SU-DHL-6 (cell line): ENCODE data around the gene WNT10A.

ENCODE experiments used
- H2AFZ ChIP-seq: fragments of 200-600 bp; sonication (generic); 2 replicates; pipeline ENCODE4 v1.6.1; 2014; ENCODE audit warnings: low read depth, mild to moderate bottlenecking, moderate library complexity, mixed read lengths, antibody characterized with exemption, low read length; ENCODE audit not compliant: severe bottlenecking
- H3F3A ChIP-seq: fragments of 200-600 bp; shearing (Covaris generic); 2 replicates; pipeline ENCODE4 v1.6.0; 2016; ENCODE audit warnings: antibody characterized with exemption, mild to moderate bottlenecking; ENCODE audit not compliant: insufficient read depth
- H3K27ac ChIP-seq: fragments of 200-600 bp; sonication (generic); 2 replicates; pipeline ENCODE4 v1.5.1; 2016; ENCODE audit warnings: low read depth, mild to moderate bottlenecking, low read length, moderate library complexity, mixed read lengths
- H3K27me3 ChIP-seq: fragments of 200-600 bp; sonication (generic), shearing (Covaris generic); 2 replicates; pipeline ENCODE4 v1.6.0; 2014; ENCODE audit warnings: mild to moderate bottlenecking, low read length
- H3K36me3 ChIP-seq: fragments of 200-600 bp; sonication (generic); 2 replicates; pipeline ENCODE4 v1.6.1; 2014; ENCODE audit warnings: mild to moderate bottlenecking, low read length, mixed read lengths
- H3K4me2 ChIP-seq: fragments of 300-600, 200-600 bp; shearing (Covaris generic), sonication (generic); 2 replicates; pipeline ENCODE4 v1.6.0; 2014; ENCODE audit warnings: low read length, low read depth, mild to moderate bottlenecking; ENCODE audit not compliant: poor library complexity, severe bottlenecking
- H3K4me3 ChIP-seq: fragments of 200-600 bp; sonication (generic); 2 replicates; pipeline ENCODE4 v1.5.1; 2014; ENCODE audit warnings: antibody characterized with exemption, low read length, mild to moderate bottlenecking, mixed read lengths; ENCODE audit not compliant: insufficient read depth, poor library complexity, severe bottlenecking
- H3K79me2 ChIP-seq: fragments of 200-600 bp; sonication (generic); 2 replicates; pipeline ENCODE4 v1.6.1; 2014; ENCODE audit warnings: mild to moderate bottlenecking, low read length, moderate library complexity; ENCODE audit not compliant: insufficient read depth
- H3K9ac ChIP-seq: fragments of 200-600 bp; sonication (generic); 2 replicates; pipeline ENCODE4 v1.7.0; 2014; ENCODE audit warnings: mild to moderate bottlenecking, low read length
- H3K9me2 ChIP-seq: fragments of 200-600 bp; sonication (generic); replicated peaks from 2 replicates; pipeline ENCODE4 v1.6.1; 2014; ENCODE audit warnings: low read length; ENCODE audit not compliant: insufficient read depth
- H3K9me3 ChIP-seq: fragments of 200-600 bp; sonication (generic); 2 replicates; pipeline ENCODE4 v1.6.1; 2014; ENCODE audit warnings: low read length, mixed read lengths; ENCODE audit not compliant: insufficient read depth
- H4K20me1 ChIP-seq: fragments of 200-600 bp; sonication (generic); 2 replicates; pipeline ENCODE4 v1.6.1; 2014; ENCODE audit warnings: low read depth, mild to moderate bottlenecking, antibody characterized with exemption, low read length, moderate library complexity, mixed read lengths
- EZH2phosphoT487 ChIP-seq: fragments of 200-600 bp; sonication (generic), shearing (Covaris generic); conservative IDR thresholded peaks from 2 replicates; pipeline ENCODE4 v1.6.1; 2018; ENCODE audit warnings: mild to moderate bottlenecking, antibody characterized with exemption, low read length, moderate library complexity, mixed read lengths
- TF ChIP-seq, protein P1 (sequence below): fragments of 200-600 bp; sonication (generic); IDR thresholded peaks from one replicate; pipeline ENCODE4 v1.5.1; 2017; ENCODE audit warnings: antibody characterized with exemption, mild to moderate bottlenecking, low read length, moderate library complexity; ENCODE audit not compliant: insufficient read depth, poor library complexity, severe bottlenecking

WNT10A gene

DNA sequence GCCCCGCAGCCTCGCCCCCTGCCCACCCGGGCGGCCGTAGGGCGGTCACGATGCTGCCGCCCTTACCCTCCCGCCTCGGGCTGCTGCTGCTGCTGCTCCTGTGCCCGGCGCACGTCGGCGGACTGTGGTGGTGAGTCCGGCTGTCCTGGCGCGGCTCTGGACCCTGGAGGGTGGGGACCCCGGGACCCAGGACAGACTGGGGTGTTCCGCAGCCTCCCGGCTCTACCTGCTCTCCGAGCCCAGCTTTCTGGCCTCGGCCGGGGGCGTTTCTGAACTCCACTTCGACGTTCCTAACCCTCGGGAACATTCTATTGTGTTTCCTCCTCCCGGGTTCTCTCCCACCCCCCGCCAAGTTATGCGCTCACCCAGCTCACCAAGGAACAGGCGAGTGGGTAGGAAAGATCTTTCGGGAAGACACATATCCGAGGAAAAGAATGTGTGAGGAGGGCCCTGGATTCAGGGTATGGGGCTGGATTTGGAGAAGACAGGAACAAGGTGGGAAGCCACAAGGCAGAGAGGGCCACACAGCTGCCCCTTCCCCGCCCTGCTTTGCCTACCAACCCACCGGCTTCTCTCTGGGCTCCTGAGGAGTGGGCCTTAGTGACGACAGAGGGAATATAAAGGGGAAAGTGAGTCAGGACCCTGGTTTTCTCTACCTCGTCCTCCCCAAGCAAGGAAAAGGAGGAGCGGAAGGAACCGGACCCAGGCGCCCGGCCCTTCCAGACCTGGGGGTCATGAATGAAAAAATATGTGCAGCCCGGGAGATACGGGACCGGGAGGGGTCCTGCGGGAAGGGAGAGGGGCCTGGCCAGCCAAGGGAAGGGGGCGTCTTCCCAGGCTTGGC is 20.4 kb upstream of the WNT10A start:
- Histone ChIP-seq H3F3A (no peaks in the 10 kb centered on the region), H3K4me3 (no peak overlapping the region), H3K36me3 (no peaks in the 10 kb centered on the region), H2AFZ (no peak overlapping the region), H3K79me2 (no peaks in the 10 kb centered on the region), H3K9me2 (no peaks in the 10 kb centered on the region), H3K9ac (no peak overlapping the region), H3K27ac (no peak overlapping the region), H3K9me3 (no peaks in the 10 kb centered on the region), H4K20me1 (no peaks in the 10 kb centered on the region), H3K4me2 (no peak overlapping the region), H3K27me3 (no peaks in the 10 kb centered on the region)
- no peak for TF ChIP-seq EZH2phosphoT487
- TF ChIP-seq, protein P1, sequence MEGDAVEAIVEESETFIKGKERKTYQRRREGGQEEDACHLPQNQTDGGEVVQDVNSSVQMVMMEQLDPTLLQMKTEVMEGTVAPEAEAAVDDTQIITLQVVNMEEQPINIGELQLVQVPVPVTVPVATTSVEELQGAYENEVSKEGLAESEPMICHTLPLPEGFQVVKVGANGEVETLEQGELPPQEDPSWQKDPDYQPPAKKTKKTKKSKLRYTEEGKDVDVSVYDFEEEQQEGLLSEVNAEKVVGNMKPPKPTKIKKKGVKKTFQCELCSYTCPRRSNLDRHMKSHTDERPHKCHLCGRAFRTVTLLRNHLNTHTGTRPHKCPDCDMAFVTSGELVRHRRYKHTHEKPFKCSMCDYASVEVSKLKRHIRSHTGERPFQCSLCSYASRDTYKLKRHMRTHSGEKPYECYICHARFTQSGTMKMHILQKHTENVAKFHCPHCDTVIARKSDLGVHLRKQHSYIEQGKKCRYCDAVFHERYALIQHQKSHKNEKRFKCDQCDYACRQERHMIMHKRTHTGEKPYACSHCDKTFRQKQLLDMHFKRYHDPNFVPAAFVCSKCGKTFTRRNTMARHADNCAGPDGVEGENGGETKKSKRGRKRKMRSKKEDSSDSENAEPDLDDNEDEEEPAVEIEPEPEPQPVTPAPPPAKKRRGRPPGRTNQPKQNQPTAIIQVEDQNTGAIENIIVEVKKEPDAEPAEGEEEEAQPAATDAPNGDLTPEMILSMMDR: no peak

DNA sequence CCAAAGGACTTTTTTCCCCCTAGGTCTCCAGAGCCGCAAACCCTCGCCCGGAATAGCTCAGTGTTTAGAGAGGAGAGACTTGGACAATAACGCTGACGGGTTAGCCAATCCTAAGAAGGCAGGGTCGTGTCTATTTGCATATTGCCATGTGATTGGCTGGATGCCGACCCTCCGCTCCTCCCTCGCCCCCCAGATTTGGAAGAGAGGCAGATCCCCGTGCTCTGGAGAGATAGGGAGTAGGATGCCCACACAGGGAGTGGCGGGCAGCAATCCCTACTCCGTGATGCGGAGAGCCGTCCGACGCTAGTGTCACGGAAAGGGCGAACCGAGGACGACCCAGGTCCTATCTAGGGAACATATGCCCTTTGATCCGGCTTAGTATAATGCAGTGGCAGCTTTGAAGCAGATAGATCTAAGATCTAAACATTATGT is 19.7 kb upstream of the WNT10A start:
- H3K27me3 ChIP-seq: no peaks in the 10 kb centered on the region
- H3K79me2 ChIP-seq: no peaks in the 10 kb centered on the region
- H4K20me1 ChIP-seq: no peaks in the 10 kb centered on the region
- no peak for TF ChIP-seq EZH2phosphoT487
- TF ChIP-seq, protein P1: no peak
- H3K27ac ChIP-seq: no peak overlapping the region
- H3F3A ChIP-seq: no peaks in the 10 kb centered on the region
- H3K9me3 ChIP-seq: no peaks in the 10 kb centered on the region
- no peaks in the 10 kb centered on the region for H3K36me3 ChIP-seq
- no peak overlapping the region for H3K9ac ChIP-seq
- H3K4me2 ChIP-seq: no peak overlapping the region
- no peak overlapping the region for H3K4me3 ChIP-seq
- H3K9me2 ChIP-seq: no peaks in the 10 kb centered on the region
- H2AFZ ChIP-seq: no peak overlapping the region

DNA sequence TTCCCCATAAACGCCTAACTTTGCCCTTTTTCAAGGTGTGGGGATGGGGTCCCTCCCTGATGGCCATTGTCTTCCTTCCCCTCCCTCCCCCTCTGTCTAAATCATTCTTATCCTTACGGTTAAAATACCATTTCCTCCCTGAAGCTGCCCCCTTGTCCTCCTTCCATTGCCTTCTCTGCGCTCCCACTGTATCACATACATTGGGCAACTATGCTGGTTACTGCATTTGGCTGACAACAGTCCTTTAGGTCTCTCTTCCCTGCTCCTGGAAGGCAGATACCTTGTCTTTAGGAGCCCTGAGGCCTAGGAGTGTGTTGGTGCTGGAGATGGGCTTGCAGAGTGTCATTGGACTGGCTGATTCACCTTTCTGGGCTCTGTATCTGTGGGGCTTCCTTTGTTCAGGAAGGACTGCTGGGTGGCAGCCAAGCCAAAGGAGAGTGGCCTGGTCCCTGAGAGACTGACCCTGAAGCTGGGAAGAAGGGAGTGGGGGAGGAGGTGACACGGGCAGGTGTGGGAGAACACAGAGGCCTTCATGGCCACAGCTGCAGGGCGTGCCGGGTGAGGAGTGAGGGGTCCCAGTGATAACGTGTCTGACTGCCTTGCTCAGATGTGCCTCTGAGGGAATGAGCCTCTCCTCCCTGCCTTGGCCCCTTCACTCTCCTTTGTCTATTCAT is 18.9 kb upstream of the WNT10A start:
- Histone ChIP-seq H3K9ac (no peak overlapping the region), H3K27me3 (no peaks in the 10 kb centered on the region), H2AFZ (no peak overlapping the region), H3K36me3 (no peaks in the 10 kb centered on the region), H3K4me2 (no peak overlapping the region), H3F3A (no peaks in the 10 kb centered on the region), H3K9me2 (no peaks in the 10 kb centered on the region), H3K79me2 (no peaks in the 10 kb centered on the region), H3K4me3 (no peak overlapping the region), H3K27ac (no peak overlapping the region), H4K20me1 (no peaks in the 10 kb centered on the region), H3K9me3 (no peaks in the 10 kb centered on the region)
- TF ChIP-seq, protein P1: no peak
- no peak for TF ChIP-seq EZH2phosphoT487
